ENCODE results near the gene CTIF.

Gene CTIF

GRCh38 chr18:48551100-48551499 is 12.3 kb downstream of the CTIF start:
- DNase-seq (ENCODE audit: low read depth in 2 of 2): no peak

- no peak for DNase-seq (ENCODE audit: low read depth in 2 of 2)
These were observed 13.3 kb downstream of the CTIF start for GRCh38 chr18:48552130-48552529.

- no peak for DNase-seq (ENCODE audit: low read depth in 2 of 2)
These were observed 14.4 kb downstream of the CTIF start for GRCh38 chr18:48553236-48553635.

- DNase-seq (ENCODE audit: low read depth in 2 of 2): no peak
These were observed 16.0 kb downstream of the CTIF start for GRCh38 chr18:48554610-48555400.

GRCh38 chr18:48555465-48555995 is 16.7 kb downstream of the CTIF start:
- no peak for DNase-seq (ENCODE audit: low read depth in 2 of 2)

GRCh38 chr18:48557640-48558174 is 18.9 kb downstream of the CTIF start:
- DNase-seq (ENCODE audit: low read depth in 2 of 2): no peak

- DNase-seq (ENCODE audit: low read depth in 2 of 2): no peak
These were observed 19.4 kb downstream of the CTIF start for GRCh38 chr18:48558248-48558647.

GRCh38 chr18:48560491-48560890 is 21.7 kb downstream of the CTIF start:
- DNase-seq (ENCODE audit: low read depth in 2 of 2): no peak

- no peak for DNase-seq (ENCODE audit: low read depth in 2 of 2)
These were observed 23.2 kb downstream of the CTIF start for GRCh38 chr18:48562075-48562474.

GRCh38 chr18:48563027-48563426 is 24.2 kb downstream of the CTIF start:
- DNase-seq (ENCODE audit: low read depth in 2 of 2): no peak

GRCh38 chr18:48564139-48564538 is 25.3 kb downstream of the CTIF start:
- DNase-seq (ENCODE audit: low read depth in 2 of 2): no peak

GRCh38 chr18:48565105-48565504 is 26.3 kb downstream of the CTIF start:
- no peak for DNase-seq (ENCODE audit: low read depth in 2 of 2)

GRCh38 chr18:48566589-48566988 is 27.8 kb downstream of the CTIF start:
- DNase-seq (ENCODE audit: low read depth in 2 of 2): no peak

- DNase-seq (ENCODE audit: low read depth in 2 of 2): no peak
These were observed 28.6 kb downstream of the CTIF start for GRCh38 chr18:48567388-48567787.

- no peak for DNase-seq (ENCODE audit: low read depth in 2 of 2)
These were observed 30.5 kb downstream of the CTIF start for GRCh38 chr18:48569139-48569914.

- no peak for DNase-seq (ENCODE audit: low read depth in 2 of 2)
These were observed 31.1 kb downstream of the CTIF start for GRCh38 chr18:48569915-48570264.

- DNase-seq (ENCODE audit: low read depth in 2 of 2): no peak
These were observed 31.5 kb downstream of the CTIF start for GRCh38 chr18:48570313-48570712.

GRCh38 chr18:48571639-48572384 is 33.0 kb downstream of the CTIF start:
- DNase-seq (ENCODE audit: low read depth in 2 of 2): no peak

- DNase-seq (ENCODE audit: low read depth in 2 of 2): no peak
These were observed 33.7 kb downstream of the CTIF start for GRCh38 chr18:48572402-48573126.

GRCh38 chr18:48573632-48574283 is 34.9 kb downstream of the CTIF start:
- no peak for DNase-seq (ENCODE audit: low read depth in 2 of 2)
